K562 (cell line): ENCODE results near the gene ANKRD13B. TPM values are rescaled to one million over a fixed set of nuclear protein-coding genes. Genes with fewer than 3 reads are reported as not detected.

ENCODE experiments used
- ATAC-seq: fragments of 200-7000 bp; cut with Tn5 transposase; 3 replicates; pipeline ENCODE4 v1.9.1; 2020; ENCODE audit warnings: moderate library complexity
- BruUV-seq: library from RNA; stranded (reverse); fragments of 400-500 nt; replicated peaks from 2 replicates; lab custom pipeline; 2021; lab: Mats Ljungman, UMichigan
- CTCF ChIA-PET: fragments of 300-600 bp; formaldehyde crosslinking; extraction: SDS; loops from one replicate; lab custom pipeline; 2021; ENCODE audit warnings: low intra/inter-chr PET ratio; lab: Yijun Ruan, JAX
- POLR2A ChIA-PET: fragments of 300-600, 350-650 bp; sonication (Branson Sonifier 250); formaldehyde crosslinking; extraction: SDS; loops from one replicate; lab custom pipeline; 2021; ENCODE audit warnings: antibody characterized with exemption, inconsistent platforms; lab: Yijun Ruan, JAX
- DNase-seq, 4 experiments: peaks; one replicate each; pipeline versions ENCODE4 v3.0.0 to v3.0.0-alpha.2; 2011 to 2018; ENCODE audit warnings: low spot score in 3 of 4, mixed read lengths in 3 of 4; ENCODE audit errors: extremely low read depth in 1 of 4
- FAIRE-seq: peaks from 2 replicates; lab custom pipeline; 2011; peaks lifted over from hg19 to GRCh38; lab: Jason Lieb, UNC
- H2AFZ ChIP-seq: 2 replicates; pipeline ENCODE4 v1.6.0; 2011; ENCODE audit warnings: low read depth, low read length, control low read depth, inconsistent platforms
- H3K27ac ChIP-seq: fragments of 200-600 bp; 3 replicates; pipeline ENCODE4 v1.8.0; 2011; ENCODE audit warnings: low read depth, mild to moderate bottlenecking, control low read depth, inconsistent platforms, low read length, moderate library complexity, mixed read lengths; ENCODE audit errors: extremely low read depth
- H3K27me3 ChIP-seq, 2 experiments: fragments of 300-600 bp in 1 of 2; 2 replicates in 1 of 2; 3 replicates in 1 of 2; pipeline versions ENCODE4 v1.6.0 to v1.8.0; 2011; ENCODE audit warnings: inconsistent platforms in 2 of 2, low read length in 2 of 2, mild to moderate bottlenecking in 1 of 2, mixed read lengths in 1 of 2, moderate library complexity in 1 of 2; ENCODE audit not compliant: control insufficient read depth in 2 of 2, insufficient read depth in 2 of 2
- H3K36me3 ChIP-seq: fragments of 300-600 bp; 3 replicates; pipeline ENCODE4 v1.8.0; 2011; ENCODE audit warnings: mild to moderate bottlenecking, low read length, inconsistent platforms; ENCODE audit not compliant: control insufficient read depth, insufficient read depth
- H3K4me1 ChIP-seq, 2 experiments: fragments of 200-600 bp in 1 of 2; replicated peaks in 1 of 2; 2 replicates in 1 of 2; 3 replicates in 1 of 2; pipeline versions ENCODE4 v1.5.1 to v1.8.0; 2011; ENCODE audit warnings: inconsistent platforms in 2 of 2, low read length in 2 of 2, mild to moderate bottlenecking in 1 of 2, mixed read lengths in 1 of 2, moderate library complexity in 1 of 2; ENCODE audit not compliant: control insufficient read depth in 2 of 2, insufficient read depth in 2 of 2
- H3K4me2 ChIP-seq: 2 replicates; pipeline ENCODE4 v1.6.1; 2011; ENCODE audit warnings: low read length, control low read depth, inconsistent platforms, mixed read lengths; ENCODE audit not compliant: insufficient read depth
- H3K4me3 ChIP-seq: fragments of 200-600 bp; sonication (generic), shearing (Covaris generic); 2 replicates; pipeline ENCODE4 v1.5.1; 2016; ENCODE audit warnings: control low read depth, inconsistent platforms
- H3K79me2 ChIP-seq: fragments of 200-600 bp; 3 replicates; pipeline ENCODE4 v1.8.0; 2011; ENCODE audit warnings: low read length, inconsistent platforms; ENCODE audit not compliant: control insufficient read depth, insufficient read depth
- H3K9ac ChIP-seq, 2 experiments: 2 replicates each; pipeline versions ENCODE4 v1.6.0 to v1.6.1; 2011; ENCODE audit warnings: low read depth in 2 of 2, low read length in 2 of 2, control low read depth in 1 of 2, inconsistent platforms in 1 of 2, mild to moderate bottlenecking in 1 of 2, mixed read lengths in 1 of 2; ENCODE audit not compliant: insufficient read depth in 1 of 2
- H3K9me1 ChIP-seq: one replicate; pipeline ENCODE4 v1.6.0; 2011; ENCODE audit warnings: inconsistent platforms, mild to moderate bottlenecking, low read length, moderate library complexity; ENCODE audit not compliant: control insufficient read depth, insufficient read depth
- H3K9me3 ChIP-seq: replicated peaks from 2 replicates; pipeline ENCODE4 v1.5.1; 2011; ENCODE audit warnings: low read depth, low read length, inconsistent platforms; ENCODE audit not compliant: control insufficient read depth, insufficient read depth
- H4K20me1 ChIP-seq: replicated peaks from 2 replicates; pipeline ENCODE4 v1.6.1; 2011; ENCODE audit warnings: low read length, inconsistent platforms, mixed read lengths; ENCODE audit not compliant: control insufficient read depth, insufficient read depth
- ATF1 ChIP-seq, 2 experiments: fragments of 450-650 bp in 1 of 2; IDR thresholded peaks; 2 replicates each; pipeline ENCODE4 v1.6.1; 2016; ENCODE audit warnings: missing compliant biosample characterization in 1 of 2, missing genetic modification characterization in 1 of 2
- ATF2 ChIP-seq: sonication (generic); formaldehyde crosslinking; IDR thresholded peaks from 2 replicates; pipeline ENCODE4 v1.8.1; 2022; ENCODE audit warnings: missing genetic modification reagents
- FOXJ2 ChIP-seq: fragments of 200-800 bp; sonication (Bioruptor generic); IDR thresholded peaks from 2 replicates; pipeline ENCODE4 v1.6.1; 2016; ENCODE audit warnings: missing genetic modification characterization, missing compliant biosample characterization
- NBN ChIP-seq: fragments of 450-650 bp; IDR thresholded peaks from 2 replicates; pipeline ENCODE4 v1.6.1; 2016; ENCODE audit warnings: low read depth, mild to moderate bottlenecking
- NCOA6 ChIP-seq: fragments of 450-650 bp; IDR thresholded peaks from 2 replicates; pipeline ENCODE4 v1.6.1; 2017; ENCODE audit warnings: mild to moderate bottlenecking
- PKNOX1 ChIP-seq: fragments of 450-650 bp; IDR thresholded peaks from 2 replicates; pipeline ENCODE4 v1.6.1; 2016
- RERE ChIP-seq: sonication (generic); formaldehyde crosslinking; IDR thresholded peaks from 2 replicates; pipeline ENCODE4 v1.8.0; 2023; ENCODE audit warnings: missing genetic modification reagents, mild to moderate bottlenecking, borderline replicate concordance
- RFX1 ChIP-seq: fragments of 450-650 bp; IDR thresholded peaks from 2 replicates; pipeline ENCODE4 v1.6.1; 2016; ENCODE audit warnings: mild to moderate bottlenecking, moderate library complexity
- SAP30 ChIP-seq: fragments of 200-600 bp; sonication (generic); IDR thresholded peaks from 2 replicates; pipeline ENCODE4 v1.6.1; 2012; ENCODE audit warnings: borderline replicate concordance, low read depth, mild to moderate bottlenecking, moderate library complexity, low read length, control low read depth, inconsistent platforms; ENCODE audit not compliant: insufficient read depth, poor library complexity, severe bottlenecking
- TAF7 ChIP-seq: fragments of 450-650 bp; IDR thresholded peaks from 2 replicates; pipeline ENCODE4 v1.6.1; 2016; ENCODE audit warnings: missing genetic modification characterization, missing compliant biosample characterization
- TCF3 ChIP-seq: sonication (generic); formaldehyde crosslinking; IDR thresholded peaks from 2 replicates; pipeline ENCODE4 v1.4.0; 2020; ENCODE audit warnings: mild to moderate bottlenecking, missing genetic modification reagents
- ZNF134 ChIP-seq: fragments of 250-450 bp; sonication (Bioruptor Pico); conservative IDR thresholded peaks from 2 replicates; pipeline ENCODE4 v1.4.0; 2020
- ZNF140 ChIP-seq: fragments of 250-450 bp; sonication (Bioruptor Pico); IDR thresholded peaks from 2 replicates; pipeline ENCODE4 v1.8.0; 2021; ENCODE audit warnings: moderate library complexity, mild to moderate bottlenecking, inconsistent platforms
- WGBS: fragments of 100-300 bp; shearing (Covaris generic); methylation state at CpG from one replicate; pipeline ENCODE4 v1.1.6; 2016; ENCODE audit warnings: low coverage, mixed read lengths; ENCODE audit not compliant: insufficient coverage; ENCODE audit errors: missing lambda C conversion rate; 5-methylcytosine and 5-hydroxymethylcytosine counted together
- in situ Hi-C: fragments of 300-500 bp; cut with MboI; formaldehyde crosslinking; loops from 4 replicates; pipeline ENCODE4 v1.15.0; 2018; ENCODE audit warnings: inconsistent platforms, mixed read lengths
- intact Hi-C: fragments of 100-400 bp; cut with micrococcal nuclease; formaldehyde crosslinking; loops from 2 replicates; pipeline ENCODE4 v1.14.2; 2022
- polyA plus RNA-seq, 8 experiments: library from polyadenylated mRNA; depleted of rRNA in 4 of 8; stranded (reverse) in 5 of 8; unstranded in 3 of 8; fragments of >200 nt; fragmentation: Nextera tagmentation in 2 of 8; fragmentation: Illumina TruSeq in 1 of 8; extraction: Ambion mirVana in 2 of 8; extraction: Trizol in 1 of 8; gene quantifications; 2 replicates each; pipeline versions ENCODE4 v1.2.1 to v1.2.3, GENCODE V29; 2011 to 2014; ENCODE audit warnings: inconsistent platforms in 1 of 8, missing spikeins in 1 of 8
- total RNA-seq, 7 experiments: library from RNA; depleted of rRNA in 6 of 7; stranded (reverse); fragments of >200 nt in 6 of 7; fragmentation: Illumina TruSeq in 2 of 7; extraction: Trizol in 2 of 7; gene quantifications; 2 replicates each; pipeline versions ENCODE4 v1.2.1 to v1.2.3, GENCODE V29; 2011 to 2021; ENCODE audit warnings: low replicate concordance in 1 of 7

Gene ANKRD13B
- total and polyA plus RNA-seq, 9 of the 15 experiments (the other 6 are each of a cell fraction or from before 2014, with no cell fraction given), result 0.15 to 28.1 (median 4.6) TPM

- TF ChIP-seq ATF1 (CRISPR knock-in tag; IDR thresholded peaks at IDR 0.05) (no peak), ATF1 (tag; IDR thresholded peaks at IDR 0.05) (no peak), ZNF134 (CRISPR knock-in tag) (no peak), NBN (no peak), SAP30 (no peak), RFX1 (no peak), TAF7 (no peak), ZNF140 (no peak)
These were observed 15.9 kb upstream of the ANKRD13B start (continued) for GRCh38 chr17:29577001-29577370.

GRCh38 chr17:29577385-29578211 lies 15.3 kb upstream of the ANKRD13B start:
- FAIRE-seq (no peak), DNase-seq (no peak), ATAC-seq (no peak)
- no peak overlapping the region for H2AFZ ChIP-seq
- peaks cover 72% of the 10 kb centered on the region; the same call in 2 of the 3 replicates for H3K36me3 ChIP-seq
- H3K4me1 ChIP-seq, result peaks cover 0 to 53% of the 10 kb centered on the region in 2 experiments; a peak in 2 of 5 replicates
- H4K20me1 ChIP-seq, result no peaks in the 10 kb centered on the region
- H3K79me2 ChIP-seq, result no peaks in the 10 kb centered on the region
- CTCF ChIA-PET, result no interaction called here
- peak overlapping the region in 1 of 2 experiments; percentile 40; a peak in 1 of 4 replicates for H3K9ac ChIP-seq
- POLR2A ChIA-PET, result interaction anchor here (1.0 to 3.6 kb wide), 2 partner anchors 9 to 17 kb away, joined by 5 to 25 read pairs; no protein-coding TSS in a partner anchor
- no peaks in the 10 kb centered on the region for H3K27me3 ChIP-seq
- H3K9me1 ChIP-seq, result no peaks in the 10 kb centered on the region
- H3K4me3 ChIP-seq, result no peak overlapping the region
- H3K9me3 ChIP-seq, result no peaks in the 10 kb centered on the region
- no TSS peak for BruUV-seq
- in situ Hi-C loops, result no loop called here
- no peak overlapping the region for H3K4me2 ChIP-seq
- no peak overlapping the region for H3K27ac ChIP-seq
- WGBS, result 88% methylated on average over 18 of the region's 22 CpGs
- intact Hi-C loops, result no loop called here
- no peak for TF ChIP-seq FOXJ2
- TF ChIP-seq TCF3, result no peak
- no peak for TF ChIP-seq PKNOX1
- TF ChIP-seq ATF2 (CRISPR knock-in tag), result no peak
- TF ChIP-seq NCOA6, result no peak
- TF ChIP-seq RERE (CRISPR knock-in tag), result no peak
